Activated CD8-positive, alpha-beta memory T cell treated with anti-CD3 and anti-CD28 coated beads, Interleukin-2, amount 50 U/mL, for 24 hours (primary cell): ENCODE data around the gene SCN5A.

ENCODE experiments used
- DNase-seq: peaks from one replicate; pipeline ENCODE4 v3.0.0-alpha.2; 2020; ENCODE audit errors: extremely low read depth

The SCN5A gene

DNA sequence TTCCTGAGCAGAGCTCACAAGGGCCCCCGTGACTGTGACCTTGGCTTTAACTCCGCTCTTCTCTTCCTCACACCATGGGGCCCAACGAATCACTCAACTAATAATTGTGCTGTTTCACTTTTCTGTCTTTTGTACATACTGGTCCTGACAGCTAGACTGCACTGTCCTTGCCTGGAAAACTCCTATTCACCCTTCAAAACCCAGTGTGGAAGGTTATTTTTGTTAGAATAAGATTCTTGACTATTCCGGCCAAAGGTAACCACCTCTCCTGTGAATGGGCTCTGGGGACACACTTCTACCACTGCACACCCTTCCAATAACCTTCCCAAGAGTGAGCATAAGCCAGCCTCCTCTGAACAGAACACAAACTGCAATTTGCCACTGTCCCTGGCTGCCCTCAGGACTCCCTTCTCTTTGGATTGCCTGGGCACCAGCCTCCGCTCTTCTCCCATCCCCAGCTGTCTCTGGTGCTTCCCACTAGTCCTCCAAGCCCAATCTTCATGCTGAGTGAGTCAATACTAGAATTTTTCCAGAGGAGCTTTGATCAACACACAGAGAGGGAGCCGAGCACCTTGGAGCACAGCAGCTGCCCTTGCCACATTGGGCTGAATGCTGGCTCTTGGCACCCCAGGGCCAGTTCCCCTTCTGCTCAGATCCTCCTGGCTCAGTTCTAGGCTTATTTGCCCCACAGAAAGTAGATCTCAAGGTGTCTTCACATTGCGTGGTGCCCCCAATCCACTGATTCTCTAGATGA, 2.1 kb downstream of the SCN5A start:
- DNase-seq = no peak

DNA sequence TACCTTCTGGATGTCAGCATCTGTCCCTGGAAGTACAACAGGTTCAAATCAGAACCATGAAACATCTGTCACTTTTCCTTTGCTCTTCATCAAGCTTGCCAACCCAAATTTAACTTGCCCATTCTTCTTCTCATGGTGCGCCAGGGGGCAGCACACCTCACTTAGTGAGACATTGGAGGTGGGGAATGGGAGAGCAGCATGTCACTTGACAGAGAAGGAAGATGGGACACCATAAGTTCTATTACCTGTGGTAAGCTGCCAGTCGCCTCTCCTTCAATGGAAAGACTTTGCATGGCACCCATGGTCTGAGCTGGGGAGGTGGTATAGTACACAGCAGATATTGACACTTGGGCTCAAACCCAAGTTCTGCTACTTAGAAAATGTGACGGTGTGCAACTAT, 2.9 kb downstream of the SCN5A start:
- no peak for DNase-seq

DNA sequence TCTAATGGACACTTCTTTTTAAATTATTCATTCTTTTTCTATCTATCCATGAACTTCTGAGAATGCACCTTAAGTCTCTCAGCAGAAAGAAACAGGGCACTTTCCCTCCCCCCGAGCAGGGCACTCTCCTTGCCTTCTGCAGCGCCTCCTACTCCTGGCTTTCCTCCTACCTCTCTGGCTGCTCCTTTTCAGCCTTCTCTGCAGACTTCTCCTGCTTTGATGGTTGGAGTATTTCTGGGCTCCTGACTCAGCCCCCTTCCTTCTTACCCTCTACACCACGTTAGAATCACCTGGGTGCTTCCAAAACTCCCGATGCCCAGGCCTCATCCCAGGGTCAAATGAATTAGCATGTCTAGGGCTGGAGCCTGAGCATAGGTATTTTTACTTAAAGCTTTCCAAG, 3.4 kb downstream of the SCN5A start:
- DNase-seq = no peak

DNA sequence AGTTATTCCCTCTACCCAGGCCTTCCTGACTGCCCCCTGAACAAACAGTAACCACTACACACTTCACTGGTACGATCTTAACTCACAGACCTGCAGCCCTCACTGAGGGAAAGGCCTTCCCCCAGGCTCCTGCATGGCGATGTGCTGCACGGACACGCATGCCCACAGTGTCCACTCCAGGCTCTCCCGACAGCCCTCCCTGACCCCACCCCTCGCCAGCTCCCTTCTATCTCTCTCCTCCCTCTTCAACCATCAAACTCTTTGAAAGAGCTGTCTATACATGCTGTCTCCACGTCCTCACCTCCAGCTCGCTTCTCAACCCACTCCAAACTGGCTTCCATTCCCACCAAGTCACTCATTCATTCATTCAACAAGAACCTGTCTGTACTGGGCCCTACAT, 3.9 kb downstream of the SCN5A start:
- no peak for DNase-seq

DNA sequence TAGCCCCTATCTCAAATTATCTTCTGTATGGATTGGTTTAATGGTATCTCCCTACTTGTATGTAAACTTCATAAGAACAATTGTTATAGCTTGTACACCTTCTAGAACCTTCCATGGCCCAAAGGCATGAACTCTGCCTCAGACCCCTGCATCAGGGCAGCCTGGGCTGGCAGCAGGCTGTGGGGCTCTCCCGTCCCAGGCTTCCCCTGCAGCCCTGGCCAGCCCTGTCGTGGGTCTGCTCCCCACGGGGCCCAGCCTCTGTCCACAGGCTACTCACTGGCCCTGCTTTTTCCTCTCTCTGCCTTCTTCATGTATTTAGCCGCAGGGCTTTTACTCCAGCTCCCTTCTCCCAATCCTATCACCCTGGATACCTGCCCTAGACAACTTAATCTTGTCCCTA, 4.4 kb downstream of the SCN5A start:
- DNase-seq = no peak

DNA sequence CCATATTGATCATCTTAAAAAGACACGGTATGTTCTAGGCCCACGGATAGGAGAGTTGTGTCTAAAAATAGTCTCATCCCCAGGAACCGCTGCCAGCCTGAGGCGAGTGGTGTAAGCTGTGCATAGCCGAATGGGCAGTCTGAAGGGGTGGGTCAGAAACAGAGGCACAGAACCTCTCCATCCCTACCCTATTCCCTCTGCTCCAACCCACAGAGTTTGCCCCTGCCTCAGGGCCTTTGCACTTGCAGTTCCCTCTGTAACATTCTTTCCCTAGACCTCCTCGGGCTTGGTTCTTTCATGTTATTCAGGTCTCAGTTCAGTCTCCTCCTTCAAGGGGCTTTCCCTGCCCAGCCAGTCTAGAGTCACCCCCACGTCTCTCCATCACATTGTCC, 4.8 kb downstream of the SCN5A start:
- no peak for DNase-seq

DNA sequence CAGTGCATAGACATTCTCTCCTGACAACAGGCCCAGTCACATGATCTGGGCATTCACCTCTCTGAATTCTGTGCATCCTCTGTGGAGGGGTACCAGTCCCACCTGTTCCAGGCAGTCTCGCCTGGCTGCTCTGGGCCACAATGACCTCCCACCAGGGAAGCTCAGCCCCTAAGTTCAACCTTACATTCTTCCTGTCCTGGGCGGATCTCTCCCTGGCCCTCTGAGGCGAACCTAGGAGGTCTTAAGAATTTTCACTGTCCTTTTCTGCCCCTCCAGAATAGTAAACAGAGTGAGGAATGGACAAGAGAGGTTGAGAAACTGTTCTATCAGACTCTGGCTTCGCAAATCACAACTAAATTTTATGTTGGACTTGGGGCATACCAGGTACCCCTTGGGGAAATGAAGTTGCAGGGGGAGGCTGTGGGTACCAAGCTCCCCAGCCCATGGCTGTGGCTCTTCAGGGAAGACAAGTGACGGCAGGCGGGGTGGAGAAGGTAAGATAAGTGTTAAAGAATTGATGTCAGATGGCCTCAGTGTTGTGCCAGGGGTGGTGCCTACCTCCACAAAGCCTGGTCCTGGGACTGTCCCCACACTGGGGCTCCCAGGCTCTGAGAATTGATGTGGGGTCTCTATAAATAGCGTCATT, 5.3 kb downstream of the SCN5A start:
- no peak for DNase-seq

DNA sequence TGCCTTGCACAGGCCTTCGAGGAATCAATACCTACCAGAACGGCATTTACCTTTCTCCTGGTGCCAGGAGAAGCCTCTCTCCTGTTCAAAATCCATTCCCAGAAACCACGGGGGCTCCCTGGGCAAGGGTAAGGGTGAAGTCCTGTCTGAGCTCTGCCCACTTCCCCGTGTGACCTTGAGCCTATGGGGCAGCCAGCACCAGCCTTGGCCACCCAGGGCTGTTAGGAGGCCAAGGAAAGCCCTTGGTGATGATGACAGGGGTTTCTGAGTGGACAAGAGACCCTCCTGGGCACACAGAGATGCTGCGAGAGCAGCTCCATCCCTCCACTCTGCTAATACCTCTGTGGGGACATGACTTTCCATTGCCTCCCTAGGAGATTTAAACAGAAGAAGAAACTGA, 5.9 kb downstream of the SCN5A start:
- no peak for DNase-seq

DNA sequence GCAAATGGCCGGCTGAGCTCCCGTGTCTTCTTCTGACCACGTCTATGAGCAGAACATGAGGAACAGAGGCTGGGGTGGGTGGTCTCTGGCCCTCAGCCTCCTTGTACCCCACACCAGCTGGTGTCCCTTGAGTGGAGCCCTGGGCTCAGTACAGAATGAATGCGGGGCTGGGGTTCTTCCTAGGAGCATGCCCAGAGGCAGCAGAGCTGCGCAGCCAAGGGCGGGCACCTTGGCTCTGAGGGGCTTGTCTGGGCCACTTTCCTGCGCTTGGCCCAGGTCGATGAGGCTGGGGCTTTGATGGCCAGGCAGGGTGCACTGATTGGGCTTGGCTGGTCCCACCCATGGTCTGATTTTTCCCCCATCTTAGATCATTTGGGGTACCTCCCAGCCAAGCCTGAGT, 6.4 kb downstream of the SCN5A start:
- no peak for DNase-seq

DNA sequence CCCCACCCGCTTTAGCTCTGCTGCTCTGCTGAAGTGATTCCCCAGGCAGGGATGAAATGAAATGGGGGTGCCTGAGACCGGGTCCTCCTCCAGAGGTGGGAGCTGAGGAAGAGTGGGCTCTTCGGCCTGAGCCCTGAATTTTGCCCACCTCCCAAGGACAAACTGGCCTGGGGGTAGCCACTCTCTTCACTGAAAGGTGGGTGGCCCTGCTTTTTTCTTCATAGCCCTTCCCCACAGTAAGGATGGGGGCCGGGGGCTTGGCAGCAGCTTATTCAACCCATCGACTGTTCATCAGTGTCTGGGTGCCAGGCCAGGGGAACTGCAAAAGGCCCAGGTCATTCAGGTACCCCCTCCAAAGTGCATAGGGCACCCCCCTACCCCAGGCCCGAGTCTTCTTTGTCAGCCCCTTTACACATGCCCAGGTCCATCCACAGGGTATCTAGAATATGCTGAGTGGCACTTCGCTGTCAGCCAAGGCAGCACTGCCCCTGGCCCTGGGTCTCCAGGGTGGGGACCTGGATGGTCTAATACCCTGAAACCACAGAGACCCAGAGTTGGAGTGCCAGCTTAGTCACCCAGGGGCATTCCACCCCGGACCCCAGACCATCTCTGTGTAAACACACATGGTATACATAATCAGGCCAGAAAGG, 7.9 kb downstream of the SCN5A start:
- no peak for DNase-seq

DNA sequence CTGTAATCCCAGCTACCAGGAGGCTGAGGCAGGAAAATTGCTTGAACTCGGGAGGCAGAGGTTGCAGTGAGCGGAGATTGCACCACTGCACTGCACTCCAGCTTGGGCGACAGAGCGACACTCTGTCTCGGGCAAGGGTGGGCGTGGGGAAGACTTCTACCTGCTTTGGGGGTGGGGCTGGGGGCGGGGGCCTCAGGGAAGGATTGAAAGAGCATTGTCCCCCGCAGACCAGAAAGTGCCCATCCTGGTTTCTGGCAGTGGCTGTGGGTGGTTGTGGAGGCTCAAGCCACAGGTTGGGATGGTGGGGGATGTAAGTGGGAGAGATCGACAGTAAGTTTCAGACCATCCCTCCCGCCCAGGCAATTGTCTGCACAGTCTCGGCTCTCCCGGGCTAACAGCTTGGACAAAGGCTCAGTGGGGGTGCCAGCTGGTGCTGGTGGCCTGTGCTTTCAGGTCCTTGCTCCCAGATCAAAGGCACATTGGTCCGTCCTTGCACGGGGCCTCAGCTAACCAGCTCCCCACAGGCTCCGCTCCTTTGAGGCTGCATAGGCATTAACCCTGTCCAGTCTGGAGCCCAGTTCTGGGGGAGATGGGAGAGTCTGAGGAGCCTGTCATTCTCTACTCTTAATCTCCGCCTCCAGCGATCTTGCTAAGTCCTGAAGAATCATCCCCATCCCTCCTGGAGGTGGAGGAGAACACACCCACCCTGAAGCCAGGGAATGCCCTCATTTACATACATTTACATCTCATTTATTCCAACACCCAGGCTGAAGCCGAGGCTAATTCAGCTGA, 8.6 kb downstream of the SCN5A start:
- DNase-seq = no peak

DNA sequence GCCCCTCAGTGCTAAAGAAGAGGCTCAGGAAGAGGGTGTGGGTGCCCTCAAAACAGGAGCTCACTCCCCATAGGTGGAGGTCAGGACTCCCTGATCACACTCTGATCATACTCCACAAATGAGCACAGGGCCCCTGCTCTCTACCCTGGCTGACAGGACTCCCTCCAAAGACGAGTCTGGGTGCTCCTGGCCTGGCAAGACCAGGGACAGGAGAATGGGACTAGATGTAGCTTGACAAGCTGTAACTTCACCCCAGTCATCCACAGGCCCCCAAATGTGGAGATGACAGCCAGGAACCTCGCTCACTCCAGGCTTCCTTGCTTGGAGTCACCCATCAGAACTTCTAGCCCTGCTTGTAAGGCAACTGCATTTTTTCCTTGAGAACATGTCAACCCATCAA, 11.1 kb downstream of the SCN5A start:
- DNase-seq = no peak

DNA sequence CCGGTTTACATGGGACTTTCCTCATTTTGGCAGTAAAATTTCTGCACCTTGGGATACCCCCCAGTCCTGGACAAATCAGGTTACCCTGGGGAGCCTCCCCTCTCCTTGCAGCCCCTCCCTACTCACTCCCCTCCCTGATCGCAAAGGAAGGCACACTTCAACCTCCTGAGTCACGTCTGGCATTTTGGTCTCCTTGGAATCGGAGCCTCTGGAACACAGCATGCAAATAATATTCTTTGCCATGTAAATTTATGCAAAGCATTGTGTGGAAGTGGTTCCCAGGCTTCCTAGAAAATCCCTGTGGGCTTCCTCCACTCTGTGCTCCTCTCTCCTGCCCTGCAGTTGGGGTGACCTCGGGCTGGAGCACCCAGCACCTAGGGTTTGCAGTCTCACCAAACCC, 11.6 kb downstream of the SCN5A start:
- no peak for DNase-seq

DNA sequence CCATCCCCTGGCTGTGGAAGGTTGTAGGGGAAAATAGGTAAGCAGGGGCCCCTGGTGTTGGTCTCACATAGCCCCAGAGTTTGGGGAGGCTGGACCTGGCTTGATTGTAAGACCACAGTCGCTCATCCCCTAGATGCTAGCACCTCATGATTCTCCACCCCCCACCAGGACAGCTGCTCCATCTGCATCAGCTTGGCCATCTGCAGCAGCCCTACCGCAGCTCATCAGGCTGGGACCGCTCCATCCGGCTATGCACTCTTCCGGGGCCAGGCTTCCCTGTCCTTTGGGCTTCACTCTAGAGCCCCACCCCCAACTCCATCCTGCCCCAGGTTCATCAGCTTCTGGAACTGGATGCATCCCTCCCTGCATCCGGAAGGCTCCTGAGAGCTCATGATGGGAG, 12.6 kb downstream of the SCN5A start:
- DNase-seq = no peak

DNA sequence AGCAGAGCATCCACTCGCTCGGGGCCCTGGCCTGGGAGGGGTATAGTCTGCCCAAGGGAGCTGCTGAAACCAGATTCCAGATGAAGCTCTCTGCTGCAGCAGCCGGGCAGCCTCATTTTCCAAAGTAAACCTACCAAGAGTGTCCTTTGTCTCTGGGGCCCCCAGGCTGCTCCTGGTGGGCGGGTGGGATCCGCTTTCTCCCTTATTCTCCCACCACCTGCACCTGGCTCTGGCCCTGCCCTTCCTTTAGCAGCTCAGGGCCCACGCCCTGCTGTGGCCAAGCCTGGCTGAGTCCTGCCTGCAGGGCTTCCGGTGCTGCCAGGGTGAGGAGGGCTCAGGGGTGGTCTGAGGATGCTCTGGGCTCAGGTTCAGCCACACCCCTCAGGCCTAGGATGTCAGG, 13.0 kb downstream of the SCN5A start:
- no peak for DNase-seq

DNA sequence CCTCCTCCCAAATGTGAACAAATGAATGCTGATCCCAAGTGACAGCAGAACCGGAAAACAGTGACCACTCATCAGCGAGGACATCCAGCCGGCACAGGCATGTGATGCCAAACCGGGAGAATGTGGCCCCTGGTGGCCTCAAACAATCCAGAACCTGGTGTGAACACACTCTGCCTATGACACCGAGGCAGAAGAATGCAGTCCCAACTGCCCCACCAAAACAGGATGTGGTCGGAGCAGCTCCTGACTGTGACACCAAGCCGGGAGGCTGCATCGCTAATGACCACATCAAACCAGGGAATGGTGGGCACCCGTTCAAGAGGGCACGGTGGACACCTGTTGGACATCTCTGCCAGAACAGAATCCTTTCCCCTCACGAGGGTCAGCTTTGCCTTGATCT, 15.4 kb downstream of the SCN5A start:
- no peak for DNase-seq

DNA sequence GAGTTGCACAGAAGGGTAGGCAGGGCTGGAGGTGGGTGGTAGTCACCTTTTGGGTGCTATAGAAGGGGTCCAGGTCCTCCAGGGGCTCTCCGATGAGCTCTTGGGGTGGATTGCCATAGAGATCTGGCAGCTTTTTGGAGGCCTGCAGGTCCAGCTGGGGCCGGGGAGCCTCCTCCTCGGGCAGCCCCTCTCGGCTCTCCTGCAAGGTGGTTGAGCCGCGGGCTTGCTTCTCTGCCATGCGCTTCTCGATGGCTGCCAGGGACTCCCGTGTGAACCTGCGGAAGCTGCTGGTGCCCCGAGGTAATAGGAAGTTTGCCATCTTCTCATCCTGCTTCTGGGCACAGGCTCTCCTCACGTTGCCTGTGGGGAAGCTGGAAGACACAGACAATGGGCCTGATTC, 16.5 kb downstream of the SCN5A start:
- DNase-seq = no peak

DNA sequence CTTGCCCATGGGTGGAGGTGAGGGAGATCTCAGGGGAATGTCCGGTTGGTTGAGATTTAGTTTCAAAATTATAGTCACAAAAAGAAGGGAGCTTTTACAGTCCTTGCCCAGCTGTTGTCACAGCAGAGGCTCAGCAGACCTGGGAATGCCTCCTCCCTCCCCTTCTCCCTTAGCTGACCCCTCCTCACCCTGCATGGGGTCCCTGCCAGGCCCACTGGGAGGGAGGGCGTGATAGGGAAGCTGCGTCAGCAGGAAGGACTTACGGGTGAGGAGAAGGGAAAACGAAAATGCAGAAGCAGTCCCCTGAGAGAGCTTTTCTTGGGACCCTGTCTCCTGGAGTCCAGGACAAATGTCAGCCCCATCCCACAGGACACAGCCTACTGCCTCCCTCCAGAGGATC, 18.9 kb downstream of the SCN5A start:
- DNase-seq = no peak

DNA sequence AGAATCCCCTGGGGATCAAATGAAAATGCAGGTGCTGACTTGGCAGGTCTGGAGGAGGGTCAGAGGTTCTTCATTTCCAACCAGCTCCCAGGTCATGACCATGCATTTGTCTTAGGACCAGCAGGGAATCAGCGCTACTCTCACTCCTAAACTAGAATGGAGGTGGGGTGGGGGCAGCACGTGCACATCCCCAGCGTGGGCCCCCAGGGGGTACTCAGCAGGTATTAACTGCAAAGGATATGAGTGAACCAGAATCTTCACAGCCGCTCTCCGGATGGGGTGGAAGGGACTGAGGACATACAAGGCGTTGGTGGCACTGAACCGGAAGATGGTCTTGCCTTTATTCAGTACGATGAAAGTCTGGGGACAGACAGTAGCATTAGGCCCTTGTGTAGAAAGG, 19.4 kb downstream of the SCN5A start:
- DNase-seq = no peak

DNA sequence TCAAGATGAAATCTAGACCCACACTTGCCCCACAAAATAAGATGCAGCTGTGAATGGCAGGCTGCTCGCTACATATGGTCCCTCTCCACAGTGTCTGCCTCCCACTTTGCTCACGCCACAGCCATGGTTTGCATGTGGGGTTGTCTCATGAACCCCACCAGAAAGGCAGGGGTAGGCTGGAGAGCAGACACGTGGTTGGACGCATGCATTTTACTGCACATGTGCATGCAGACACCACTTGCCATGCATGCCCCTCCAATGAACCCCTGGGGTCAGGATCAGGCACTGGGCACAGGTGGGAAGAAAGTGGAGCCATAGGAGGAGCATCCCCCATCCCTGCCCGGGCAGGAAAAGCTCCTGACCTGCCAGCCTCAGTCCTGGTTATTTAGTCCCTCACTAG, 20.7 kb downstream of the SCN5A start:
- no peak for DNase-seq

DNA sequence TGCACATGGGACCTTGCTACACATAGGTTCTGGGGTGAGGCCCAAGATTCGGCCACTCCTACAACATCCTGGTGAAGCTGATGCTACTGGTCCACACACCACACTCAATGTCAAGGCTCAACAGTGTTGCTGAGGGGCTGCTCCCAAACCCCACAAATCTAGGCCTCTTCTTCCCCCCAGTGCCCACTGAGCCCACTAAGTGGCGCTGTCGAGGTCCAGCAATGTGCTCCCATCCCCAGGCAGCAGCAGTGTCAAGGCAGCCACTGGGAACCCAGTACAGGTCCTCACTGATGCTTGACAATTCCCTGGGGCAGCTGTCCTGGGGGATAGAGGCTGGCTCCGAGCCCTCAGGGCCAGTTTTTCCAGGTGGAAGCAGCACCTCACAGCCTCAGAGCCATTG, 21.5 kb downstream of the SCN5A start:
- no peak for DNase-seq

DNA sequence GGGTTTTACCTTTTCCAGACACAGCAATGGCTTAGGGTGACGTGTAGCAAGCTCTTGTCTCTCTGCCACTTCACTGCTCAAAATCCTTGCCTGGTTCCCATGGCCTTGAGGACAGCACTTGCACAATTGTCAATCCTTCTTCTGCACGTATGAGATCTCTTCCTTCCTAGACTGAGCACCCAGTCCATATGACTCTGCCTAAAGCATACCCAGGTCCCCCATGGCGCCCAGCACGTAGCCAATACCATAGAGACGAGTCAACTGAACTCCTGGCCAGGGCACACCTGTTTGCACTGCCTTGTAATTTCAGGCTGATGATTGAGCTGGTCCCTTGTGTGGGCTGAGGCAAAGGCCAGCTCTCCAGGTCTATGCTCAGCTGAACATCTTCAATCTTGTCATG, 23.3 kb downstream of the SCN5A start:
- DNase-seq = no peak

DNA sequence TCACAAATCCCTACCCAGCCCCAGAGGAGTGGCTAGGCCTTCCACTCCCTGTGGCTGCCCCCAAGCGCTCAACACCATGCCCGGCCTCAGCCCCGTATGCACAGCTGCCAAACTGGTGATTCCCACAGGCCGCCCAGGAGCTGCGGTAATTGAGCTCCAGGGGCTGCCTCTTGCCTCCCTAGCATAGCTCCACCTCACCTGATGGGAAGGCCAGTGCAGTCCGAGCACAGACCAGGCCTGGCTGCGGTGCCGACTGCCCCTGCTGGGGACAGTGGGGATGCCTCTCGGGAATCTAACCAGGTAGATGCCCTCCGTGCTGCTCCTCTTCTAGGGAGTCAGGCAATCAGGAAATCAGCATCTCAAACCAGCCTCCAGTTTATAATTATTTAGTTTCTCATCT, 25.9 kb downstream of the SCN5A start:
- no peak for DNase-seq
